SK-N-SH (cell line): Measurements from ENCODE around the gene CPN2. TPM values are rescaled to one million over a fixed set of nuclear protein-coding genes. Genes with fewer than 3 reads are reported as not detected.

Source experiments
- CTCF ChIA-PET: fragments of 300-600, 350-600 bp; formaldehyde crosslinking; extraction: SDS; loops from one replicate; lab custom pipeline; 2021; lab: Yijun Ruan, JAX
- POLR2A ChIA-PET: fragments of 350-600 bp; sonication (Branson Sonifier 250); formaldehyde crosslinking; extraction: SDS; loops from one replicate; lab custom pipeline; 2020; ENCODE audit warnings: antibody characterized with exemption, inconsistent platforms; lab: Yijun Ruan, JAX
- DNase-seq: peaks from one replicate; pipeline ENCODE4 v3.0.0; 2012
- H2AFZ ChIP-seq: fragments of 200-600 bp; sonication (generic); 2 replicates; pipeline ENCODE4 v1.8.1; 2016; ENCODE audit warnings: antibody characterized with exemption, mild to moderate bottlenecking, low read depth
- H3F3A ChIP-seq: fragments of 200-600 bp; sonication (generic); replicated peaks from 2 replicates; pipeline ENCODE3; 2016; ENCODE audit warnings: antibody characterized with exemption, mild to moderate bottlenecking; ENCODE audit not compliant: insufficient read depth
- H3K27ac ChIP-seq, 2 experiments: fragments of 200-500 bp in 1 of 2; fragments of 200-600 bp in 1 of 2; sonication (Bioruptor generic) in 1 of 2; sonication (generic), shearing (Covaris generic) in 1 of 2; 2 replicates each; pipeline versions ENCODE4 v1.5.1 to v1.6.1; 2014 to 2016; ENCODE audit warnings: low read depth in 2 of 2, inconsistent platforms in 1 of 2, low read length in 1 of 2, mild to moderate bottlenecking in 1 of 2, mixed read lengths in 1 of 2
- H3K27me3 ChIP-seq: fragments of 200-600 bp; sonication (generic), shearing (Covaris generic); 2 replicates; pipeline ENCODE4 v1.6.1; 2016; ENCODE audit warnings: mixed run types; ENCODE audit not compliant: insufficient read depth
- H3K36me3 ChIP-seq, 2 experiments: fragments of 200-500 bp in 1 of 2; fragments of 200-600 bp in 1 of 2; sonication (Bioruptor generic) in 1 of 2; sonication (generic) in 1 of 2; replicated peaks in 1 of 2; 2 replicates each; pipeline versions ENCODE3 to v1.5.1; 2014 to 2016; ENCODE audit warnings: low read length in 1 of 2, mild to moderate bottlenecking in 1 of 2; ENCODE audit not compliant: insufficient read depth in 2 of 2, control insufficient read depth in 1 of 2
- H3K4me1 ChIP-seq, 2 experiments: fragments of 200-500 bp in 1 of 2; fragments of 200-600 bp in 1 of 2; sonication (Bioruptor generic) in 1 of 2; sonication (generic), shearing (Covaris generic) in 1 of 2; 2 replicates each; pipeline versions ENCODE4 v1.5.1 to v1.6.1; 2014 to 2016; ENCODE audit warnings: low read depth in 1 of 2, low read length in 1 of 2, mixed run types in 1 of 2; ENCODE audit not compliant: insufficient read depth in 2 of 2, control insufficient read depth in 1 of 2
- H3K4me2 ChIP-seq: fragments of 200-600 bp; sonication (generic), shearing (Covaris generic); 2 replicates; pipeline ENCODE4 v1.6.1; 2017; ENCODE audit warnings: mixed run types
- H3K4me3 ChIP-seq, 2 experiments: fragments of 200-500 bp in 1 of 2; fragments of 200-600 bp in 1 of 2; sonication (Bioruptor generic) in 1 of 2; sonication (generic), shearing (Covaris generic) in 1 of 2; 2 replicates each; pipeline versions ENCODE4 v1.5.1 to v1.8.1; 2014 to 2016; ENCODE audit warnings: low read depth in 2 of 2, inconsistent platforms in 1 of 2, low read length in 1 of 2, mild to moderate bottlenecking in 1 of 2, mixed read lengths in 1 of 2, moderate library complexity in 1 of 2
- H3K79me2 ChIP-seq: fragments of 200-600 bp; sonication (generic); 2 replicates; pipeline ENCODE4 v1.8.1; 2017; ENCODE audit warnings: mild to moderate bottlenecking; ENCODE audit not compliant: insufficient read depth
- H3K9ac ChIP-seq: fragments of 200-600 bp; sonication (generic); 2 replicates; pipeline ENCODE4 v1.6.1; 2017; ENCODE audit warnings: mixed run types
- H3K9me2 ChIP-seq: fragments of 200-600 bp; sonication (generic); 2 replicates; pipeline ENCODE4 v1.6.1; 2017; ENCODE audit warnings: mixed run types
- H3K9me3 ChIP-seq: fragments of 200-600 bp; sonication (generic); 2 replicates; pipeline ENCODE4 v1.6.1; 2017; ENCODE audit warnings: mixed run types, mild to moderate bottlenecking, moderate library complexity
- H4K20me1 ChIP-seq: fragments of 200-600 bp; sonication (generic); 2 replicates; pipeline ENCODE4 v1.6.1; 2017; ENCODE audit warnings: mild to moderate bottlenecking, mixed run types; ENCODE audit not compliant: insufficient read depth
- CHD2 ChIP-seq: fragments of 150-350 bp; IDR thresholded peaks from 2 replicates; pipeline ENCODE4 v1.6.1; 2018; ENCODE audit warnings: low read length; ENCODE audit not compliant: partially characterized antibody
- CTCF ChIP-seq: fragments of 200-600 bp; sonication (generic); IDR thresholded peaks from 2 replicates; pipeline ENCODE4 v1.6.1; 2017; ENCODE audit warnings: antibody characterized with exemption, mild to moderate bottlenecking, moderate library complexity
- FOSL2 ChIP-seq: IDR thresholded peaks from 2 replicates; pipeline ENCODE4 v1.4.0; 2012; ENCODE audit warnings: low read depth, mild to moderate bottlenecking, moderate library complexity, borderline replicate concordance
- FOXJ3 ChIP-seq: sonication (generic); formaldehyde crosslinking; IDR thresholded peaks from 2 replicates; pipeline ENCODE4 v1.5.1; 2020; ENCODE audit warnings: mild to moderate bottlenecking, missing genetic modification reagents
- MXI1 ChIP-seq: IDR thresholded peaks from 2 replicates; pipeline ENCODE4 v1.6.1; 2012; ENCODE audit warnings: mild to moderate bottlenecking, low read depth, low read length, improper control_type of control experiment
- PBX3 ChIP-seq: IDR thresholded peaks from 2 replicates; pipeline ENCODE4; 2012
- POLR2AphosphoS5 ChIP-seq: IDR thresholded peaks from 2 replicates; pipeline ENCODE4 v1.6.1; 2012; ENCODE audit warnings: low read depth, low read length
- RCOR1 ChIP-seq: fragments of 150-350 bp; IDR thresholded peaks from 2 replicates; pipeline ENCODE4 v1.6.1; 2017; ENCODE audit warnings: antibody characterized with exemption, low read length
- RFX5 ChIP-seq: IDR thresholded peaks from 2 replicates; pipeline ENCODE4 v1.6.1; 2012; ENCODE audit warnings: mild to moderate bottlenecking, improper control_type of control experiment, low read length
- RXRA ChIP-seq: IDR thresholded peaks from 2 replicates; pipeline ENCODE4 v1.4.0; 2012; ENCODE audit warnings: low read depth, mild to moderate bottlenecking, borderline replicate concordance
- SIN3A ChIP-seq: IDR thresholded peaks from 2 replicates; pipeline ENCODE4 v1.6.1; 2012; ENCODE audit warnings: low read depth, mild to moderate bottlenecking, low read length, moderate library complexity, borderline replicate concordance
- SMC3 ChIP-seq: IDR thresholded peaks from 2 replicates; pipeline ENCODE4 v1.6.1; 2012; ENCODE audit warnings: low read depth, low read length, improper control_type of control experiment
- TAF1 ChIP-seq: IDR thresholded peaks from 2 replicates; pipeline ENCODE4 v1.6.1; 2012; ENCODE audit warnings: low read depth, mild to moderate bottlenecking, low read length, moderate library complexity, borderline replicate concordance
- TCF12 ChIP-seq: IDR thresholded peaks from 2 replicates; pipeline ENCODE4 v1.4.0; 2012
- USF1 ChIP-seq: IDR thresholded peaks from 2 replicates; pipeline ENCODE4 v1.4.0; 2012; ENCODE audit warnings: low read depth, borderline replicate concordance
- YY1 ChIP-seq: IDR thresholded peaks from 2 replicates; pipeline ENCODE4 v1.4.0; 2012; ENCODE audit warnings: low read depth, mild to moderate bottlenecking
- ZBTB33 ChIP-seq: IDR thresholded peaks from 2 replicates; pipeline ENCODE4 v1.4.0; 2012; ENCODE audit warnings: low read depth, borderline replicate concordance
- WGBS: methylation state at CpG from one replicate; pipeline ENCODE4 v1.1.6; 2017; ENCODE audit warnings: low lambda C conversion rate; 5-methylcytosine and 5-hydroxymethylcytosine counted together
- polyA plus RNA-seq, 3 experiments: library from polyadenylated mRNA; depleted of rRNA; stranded (reverse); fragments of >200 nt; gene quantifications; 2 replicates each; pipeline ENCODE4 v1.2.3, GENCODE V29; 2012

CPN2 gene
- polyA plus RNA-seq, 1 of the 3 experiments (the other 2 are of a cell fraction): not detected

GRCh38 chr3:194305356-194306108 lies 45.6 kb downstream of the CPN2 start:
- H3K4me2 ChIP-seq: no peak overlapping the region
- no peak overlapping the region for H3K27ac ChIP-seq
- DNase-seq: no peak
- H2AFZ ChIP-seq: no peak overlapping the region
- no peak for TF ChIP-seq PBX3
- TF ChIP-seq POLR2AphosphoS5: no peak
- TF ChIP-seq MXI1: no peak
- TF ChIP-seq USF1: no peak
- no peak for TF ChIP-seq RCOR1
- TF ChIP-seq CTCF: no peak
- no peak for TF ChIP-seq ZBTB33
- TF ChIP-seq TCF12: no peak
- no peak for TF ChIP-seq CHD2
- no peak for TF ChIP-seq TAF1
- TF ChIP-seq YY1: no peak
- no peak for TF ChIP-seq FOSL2
- no peak for TF ChIP-seq SMC3
- TF ChIP-seq SIN3A: no peak
- TF ChIP-seq RXRA: no peak
- no peak for TF ChIP-seq FOXJ3 (CRISPR knock-in tag)
- no peak for TF ChIP-seq RFX5
- peaks cover 8 to 25% of the 10 kb centered on the region in 2 experiments; a peak in 3 of 4 replicates for H3K4me1 ChIP-seq
- ChIA-PET POLR2A (no interaction called here), CTCF (interaction anchor here (1.1 to 2.2 kb wide), 3 partner anchors 8 to 639 kb away, joined by 3 to 10 read pairs (median 10); no protein-coding TSS in a partner anchor)
- no peaks in the 10 kb centered on the region for H3K9me2 ChIP-seq
- no peak overlapping the region for H3K4me3 ChIP-seq
- peaks cover 3% of the 10 kb centered on the region for H3F3A ChIP-seq
- no peaks in the 10 kb centered on the region for H3K9me3 ChIP-seq
- H3K79me2 ChIP-seq: no peaks in the 10 kb centered on the region
- H3K27me3 ChIP-seq: peaks cover 20% of the 10 kb centered on the region
- no peaks in the 10 kb centered on the region for H4K20me1 ChIP-seq
- WGBS: 68% methylated on average over 9 of the region's 11 CpGs
- H3K36me3 ChIP-seq: no peaks in the 10 kb centered on the region
- H3K9ac ChIP-seq: no peak overlapping the region
